ENCODE results near the gene SMIM10L1.

Gene SMIM10L1

DNA sequence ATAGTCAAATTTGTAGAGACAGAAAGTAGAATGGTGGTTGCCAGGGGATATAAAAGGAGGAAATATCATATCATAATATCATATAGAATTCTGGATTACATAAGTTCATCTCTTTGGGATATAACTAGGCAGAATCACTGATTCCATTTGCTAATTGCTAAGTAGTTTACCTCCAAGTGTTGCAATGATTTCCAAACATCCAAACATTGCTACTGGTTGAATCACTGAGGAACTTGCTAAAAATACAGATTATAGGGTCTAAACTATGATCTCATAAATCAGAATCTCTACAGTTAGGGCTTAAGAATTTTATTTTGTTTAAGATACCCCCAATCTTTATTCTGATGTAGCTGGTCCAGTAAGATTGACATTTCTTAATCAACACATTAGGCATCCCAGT is 31.8 kb downstream of the SMIM10L1 start:
- no peak for DNase-seq

DNA sequence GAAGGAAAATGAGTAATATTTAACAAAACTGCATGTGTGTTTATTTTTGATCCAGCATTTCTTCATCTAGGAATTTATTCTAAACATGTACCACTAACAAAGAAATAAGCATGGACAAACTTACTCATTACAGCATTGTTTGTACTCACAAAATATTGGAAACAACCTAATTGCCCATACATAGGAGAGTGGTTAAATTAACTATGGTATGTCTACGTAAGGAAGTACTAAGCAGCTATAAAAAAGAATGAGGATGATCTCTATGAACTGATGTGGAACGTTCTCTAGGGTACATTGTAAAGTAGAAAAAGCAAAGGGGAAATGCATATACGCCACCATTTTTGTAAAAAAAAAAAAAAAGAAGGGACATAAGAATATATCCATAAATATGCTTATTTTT is 33.2 kb downstream of the SMIM10L1 start:
- DNase-seq: no peak

GRCh38 chr12:11209113-11209512 is 38.1 kb downstream of the SMIM10L1 start:
- DNase-seq: no peak
